DMS153 treated with DMSO at 0.1 percent for 48 hours (cell line): ENCODE measurements around the gene PIGO.

Source experiments
- DNase-seq: peaks from one replicate; lab custom pipeline; 2025; ENCODE audit not compliant: unreplicated experiment; lab: John Stamatoyannopoulos, UW

The PIGO gene

GRCh38 chr9:35106343-35106730 lies 9.9 kb upstream of the PIGO start:
- DNase-seq = no peak

GRCh38 chr9:35105571-35106342 lies 9.4 kb upstream of the PIGO start:
- DNase-seq = no peak

GRCh38 chr9:35105126-35105525 lies 8.7 kb upstream of the PIGO start:
- DNase-seq = no peak

- no peak for DNase-seq
These were observed 8.2 kb upstream of the PIGO start for GRCh38 chr9:35104586-35104985.

- no peak for DNase-seq
These were observed 7.3 kb upstream of the PIGO start for GRCh38 chr9:35103660-35104191.

- DNase-seq = peak; percentile 88
These were observed 6.6 kb upstream of the PIGO start, which contains the start of gene STOML2 for GRCh38 chr9:35102769-35103659. Gene STOML2 (minus strand): TSS chr9:35103131. CDS start chr9:35103094, 37 bp downstream.

- DNase-seq = no peak
These were observed 6.0 kb upstream of the PIGO start for GRCh38 chr9:35102465-35102768.

GRCh38 chr9:35097573-35097972 lies 1.2 kb upstream of the PIGO start:
- no peak for DNase-seq

- DNase-seq = no peak
These were observed 4.9 kb downstream of the PIGO start for GRCh38 chr9:35091536-35091935.

GRCh38 chr9:35089434-35089833 lies 7.0 kb downstream of the PIGO start:
- DNase-seq = no peak

GRCh38 chr9:35085078-35085477 lies 11.3 kb downstream of the PIGO start:
- no peak for DNase-seq

GRCh38 chr9:35079426-35080341 lies 16.7 kb downstream of the PIGO start, which contains the start of gene FANCG:
Gene FANCG (minus strand): TSS chr9:35079942. CDS start chr9:35079524, 418 bp downstream.
- DNase-seq = peak; percentile 91

- DNase-seq = no peak
These were observed 17.4 kb downstream of the PIGO start for GRCh38 chr9:35079041-35079425.

- DNase-seq = no peak
These were observed 18.3 kb downstream of the PIGO start for GRCh38 chr9:35078066-35078465.

GRCh38 chr9:35076848-35077247 lies 19.5 kb downstream of the PIGO start:
- DNase-seq = no peak

- no peak for DNase-seq
These were observed 21.0 kb downstream of the PIGO start for GRCh38 chr9:35075358-35075757.

GRCh38 chr9:35074791-35075190 lies 21.6 kb downstream of the PIGO start:
- no peak for DNase-seq

- DNase-seq = no peak
These were observed 22.2 kb downstream of the PIGO start for GRCh38 chr9:35074141-35074540.

GRCh38 chr9:35073279-35073612 lies 23.1 kb downstream of the PIGO start:
- no peak for DNase-seq

- peak; percentile 97 for DNase-seq
These were observed 23.7 kb downstream of the PIGO start, which contains the start of gene VCP for GRCh38 chr9:35072461-35073278. Gene VCP (minus strand): TSS chr9:35072625. CDS start chr9:35072353, 272 bp downstream.
